GM23338 (cell line): ENCODE measurements around the gene FAM156B.
"Not testable (repeated sequence)": the region's sequence is repeated elsewhere in the genome, so short reads cannot be mapped to it uniquely, and the experiment has no call there.

ENCODE experiments used
- CREB1 ChIP-seq: fragments of 250-450 bp; sonication (Bioruptor Pico); IDR thresholded peaks from 2 replicates; pipeline ENCODE4 v1.5.0; 2020; ENCODE audit warnings: low read depth, mild to moderate bottlenecking, moderate library complexity
- EZH2 ChIP-seq: fragments of 200-600 bp; sonication (generic); IDR thresholded peaks from one replicate; pipeline ENCODE4 v1.8.0; 2017; ENCODE audit warnings: antibody characterized with exemption, mild to moderate bottlenecking, low read depth; ENCODE audit not compliant: unreplicated experiment
- EZH2phosphoT487 ChIP-seq: fragments of 200-600 bp; sonication (generic); IDR thresholded peaks from one replicate; pipeline ENCODE4 v1.8.1; 2018; ENCODE audit warnings: antibody characterized with exemption; ENCODE audit not compliant: unreplicated experiment
- JUNB ChIP-seq: IDR thresholded peaks from one replicate; pipeline ENCODE4 v1.6.1; 2016; ENCODE audit warnings: antibody characterized with exemption; ENCODE audit not compliant: unreplicated experiment
- NANOG ChIP-seq: IDR thresholded peaks from 2 replicates; pipeline ENCODE4 v1.6.1; 2016; ENCODE audit warnings: antibody characterized with exemption, borderline replicate concordance
- POLR2AphosphoS5 ChIP-seq: IDR thresholded peaks from 2 replicates; pipeline ENCODE4 v1.6.1; 2016; ENCODE audit warnings: antibody characterized with exemption, low read depth
- TF ChIP-seq, protein P1 (sequence below), 2 experiments: fragments of 200-600 bp in 1 of 2; sonication (generic) in 1 of 2; conservative IDR thresholded peaks; 2 replicates each; pipeline versions ENCODE4 v1.5.1 to v1.6.1; 2016 to 2017; ENCODE audit warnings: antibody characterized with exemption in 2 of 2, low read depth in 2 of 2, mild to moderate bottlenecking in 2 of 2, moderate library complexity in 1 of 2
- TF ChIP-seq, protein P2 (sequence below): IDR thresholded peaks from one replicate; pipeline ENCODE4 v1.6.1; 2018; ENCODE audit warnings: antibody characterized with exemption; ENCODE audit not compliant: unreplicated experiment
- TF ChIP-seq, protein P3 (sequence below): fragments of 250-450 bp; sonication (Bioruptor Pico); IDR thresholded peaks from 2 replicates; pipeline ENCODE4 v1.5.0; 2020; ENCODE audit warnings: mild to moderate bottlenecking, moderate library complexity
- TF ChIP-seq, protein P4 (sequence below): IDR thresholded peaks from 2 replicates; pipeline ENCODE4 v1.6.1; 2016; ENCODE audit warnings: antibody characterized with exemption

DNA sequence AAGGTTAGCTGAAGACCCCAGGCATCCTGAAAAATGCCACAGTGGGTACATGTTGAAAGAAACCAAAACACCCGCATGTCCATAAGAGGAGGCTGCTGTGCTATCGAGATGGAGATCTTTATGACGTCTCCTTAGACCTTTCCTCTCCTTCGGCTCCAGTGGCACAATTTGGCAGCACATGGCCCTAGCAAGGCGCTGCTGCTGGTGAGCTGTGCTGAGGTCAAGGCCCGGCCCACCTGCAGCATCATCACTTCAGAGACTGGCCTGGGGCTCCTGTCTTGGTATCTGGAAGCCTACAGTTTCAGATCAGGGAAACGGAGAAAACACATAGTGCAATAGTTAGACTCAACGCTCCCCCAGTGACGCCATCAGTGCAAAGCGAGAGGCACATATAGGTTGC, 21.7 kb upstream of the FAM156B start:
- TF ChIP-seq, protein P1, sequence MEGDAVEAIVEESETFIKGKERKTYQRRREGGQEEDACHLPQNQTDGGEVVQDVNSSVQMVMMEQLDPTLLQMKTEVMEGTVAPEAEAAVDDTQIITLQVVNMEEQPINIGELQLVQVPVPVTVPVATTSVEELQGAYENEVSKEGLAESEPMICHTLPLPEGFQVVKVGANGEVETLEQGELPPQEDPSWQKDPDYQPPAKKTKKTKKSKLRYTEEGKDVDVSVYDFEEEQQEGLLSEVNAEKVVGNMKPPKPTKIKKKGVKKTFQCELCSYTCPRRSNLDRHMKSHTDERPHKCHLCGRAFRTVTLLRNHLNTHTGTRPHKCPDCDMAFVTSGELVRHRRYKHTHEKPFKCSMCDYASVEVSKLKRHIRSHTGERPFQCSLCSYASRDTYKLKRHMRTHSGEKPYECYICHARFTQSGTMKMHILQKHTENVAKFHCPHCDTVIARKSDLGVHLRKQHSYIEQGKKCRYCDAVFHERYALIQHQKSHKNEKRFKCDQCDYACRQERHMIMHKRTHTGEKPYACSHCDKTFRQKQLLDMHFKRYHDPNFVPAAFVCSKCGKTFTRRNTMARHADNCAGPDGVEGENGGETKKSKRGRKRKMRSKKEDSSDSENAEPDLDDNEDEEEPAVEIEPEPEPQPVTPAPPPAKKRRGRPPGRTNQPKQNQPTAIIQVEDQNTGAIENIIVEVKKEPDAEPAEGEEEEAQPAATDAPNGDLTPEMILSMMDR (conservative IDR thresholded peaks at IDR 0.05; ENCODE audit: low read depth in 2 of 2): not testable (repeated sequence)
- not testable (repeated sequence) for TF ChIP-seq POLR2AphosphoS5; NANOG; EZH2; EZH2phosphoT487; JUNB; CREB1 (CRISPR knock-in tag)
- TF ChIP-seq, protein P2, sequence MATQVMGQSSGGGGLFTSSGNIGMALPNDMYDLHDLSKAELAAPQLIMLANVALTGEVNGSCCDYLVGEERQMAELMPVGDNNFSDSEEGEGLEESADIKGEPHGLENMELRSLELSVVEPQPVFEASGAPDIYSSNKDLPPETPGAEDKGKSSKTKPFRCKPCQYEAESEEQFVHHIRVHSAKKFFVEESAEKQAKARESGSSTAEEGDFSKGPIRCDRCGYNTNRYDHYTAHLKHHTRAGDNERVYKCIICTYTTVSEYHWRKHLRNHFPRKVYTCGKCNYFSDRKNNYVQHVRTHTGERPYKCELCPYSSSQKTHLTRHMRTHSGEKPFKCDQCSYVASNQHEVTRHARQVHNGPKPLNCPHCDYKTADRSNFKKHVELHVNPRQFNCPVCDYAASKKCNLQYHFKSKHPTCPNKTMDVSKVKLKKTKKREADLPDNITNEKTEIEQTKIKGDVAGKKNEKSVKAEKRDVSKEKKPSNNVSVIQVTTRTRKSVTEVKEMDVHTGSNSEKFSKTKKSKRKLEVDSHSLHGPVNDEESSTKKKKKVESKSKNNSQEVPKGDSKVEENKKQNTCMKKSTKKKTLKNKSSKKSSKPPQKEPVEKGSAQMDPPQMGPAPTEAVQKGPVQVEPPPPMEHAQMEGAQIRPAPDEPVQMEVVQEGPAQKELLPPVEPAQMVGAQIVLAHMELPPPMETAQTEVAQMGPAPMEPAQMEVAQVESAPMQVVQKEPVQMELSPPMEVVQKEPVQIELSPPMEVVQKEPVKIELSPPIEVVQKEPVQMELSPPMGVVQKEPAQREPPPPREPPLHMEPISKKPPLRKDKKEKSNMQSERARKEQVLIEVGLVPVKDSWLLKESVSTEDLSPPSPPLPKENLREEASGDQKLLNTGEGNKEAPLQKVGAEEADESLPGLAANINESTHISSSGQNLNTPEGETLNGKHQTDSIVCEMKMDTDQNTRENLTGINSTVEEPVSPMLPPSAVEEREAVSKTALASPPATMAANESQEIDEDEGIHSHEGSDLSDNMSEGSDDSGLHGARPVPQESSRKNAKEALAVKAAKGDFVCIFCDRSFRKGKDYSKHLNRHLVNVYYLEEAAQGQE: not testable (repeated sequence)
- TF ChIP-seq, protein P3, sequence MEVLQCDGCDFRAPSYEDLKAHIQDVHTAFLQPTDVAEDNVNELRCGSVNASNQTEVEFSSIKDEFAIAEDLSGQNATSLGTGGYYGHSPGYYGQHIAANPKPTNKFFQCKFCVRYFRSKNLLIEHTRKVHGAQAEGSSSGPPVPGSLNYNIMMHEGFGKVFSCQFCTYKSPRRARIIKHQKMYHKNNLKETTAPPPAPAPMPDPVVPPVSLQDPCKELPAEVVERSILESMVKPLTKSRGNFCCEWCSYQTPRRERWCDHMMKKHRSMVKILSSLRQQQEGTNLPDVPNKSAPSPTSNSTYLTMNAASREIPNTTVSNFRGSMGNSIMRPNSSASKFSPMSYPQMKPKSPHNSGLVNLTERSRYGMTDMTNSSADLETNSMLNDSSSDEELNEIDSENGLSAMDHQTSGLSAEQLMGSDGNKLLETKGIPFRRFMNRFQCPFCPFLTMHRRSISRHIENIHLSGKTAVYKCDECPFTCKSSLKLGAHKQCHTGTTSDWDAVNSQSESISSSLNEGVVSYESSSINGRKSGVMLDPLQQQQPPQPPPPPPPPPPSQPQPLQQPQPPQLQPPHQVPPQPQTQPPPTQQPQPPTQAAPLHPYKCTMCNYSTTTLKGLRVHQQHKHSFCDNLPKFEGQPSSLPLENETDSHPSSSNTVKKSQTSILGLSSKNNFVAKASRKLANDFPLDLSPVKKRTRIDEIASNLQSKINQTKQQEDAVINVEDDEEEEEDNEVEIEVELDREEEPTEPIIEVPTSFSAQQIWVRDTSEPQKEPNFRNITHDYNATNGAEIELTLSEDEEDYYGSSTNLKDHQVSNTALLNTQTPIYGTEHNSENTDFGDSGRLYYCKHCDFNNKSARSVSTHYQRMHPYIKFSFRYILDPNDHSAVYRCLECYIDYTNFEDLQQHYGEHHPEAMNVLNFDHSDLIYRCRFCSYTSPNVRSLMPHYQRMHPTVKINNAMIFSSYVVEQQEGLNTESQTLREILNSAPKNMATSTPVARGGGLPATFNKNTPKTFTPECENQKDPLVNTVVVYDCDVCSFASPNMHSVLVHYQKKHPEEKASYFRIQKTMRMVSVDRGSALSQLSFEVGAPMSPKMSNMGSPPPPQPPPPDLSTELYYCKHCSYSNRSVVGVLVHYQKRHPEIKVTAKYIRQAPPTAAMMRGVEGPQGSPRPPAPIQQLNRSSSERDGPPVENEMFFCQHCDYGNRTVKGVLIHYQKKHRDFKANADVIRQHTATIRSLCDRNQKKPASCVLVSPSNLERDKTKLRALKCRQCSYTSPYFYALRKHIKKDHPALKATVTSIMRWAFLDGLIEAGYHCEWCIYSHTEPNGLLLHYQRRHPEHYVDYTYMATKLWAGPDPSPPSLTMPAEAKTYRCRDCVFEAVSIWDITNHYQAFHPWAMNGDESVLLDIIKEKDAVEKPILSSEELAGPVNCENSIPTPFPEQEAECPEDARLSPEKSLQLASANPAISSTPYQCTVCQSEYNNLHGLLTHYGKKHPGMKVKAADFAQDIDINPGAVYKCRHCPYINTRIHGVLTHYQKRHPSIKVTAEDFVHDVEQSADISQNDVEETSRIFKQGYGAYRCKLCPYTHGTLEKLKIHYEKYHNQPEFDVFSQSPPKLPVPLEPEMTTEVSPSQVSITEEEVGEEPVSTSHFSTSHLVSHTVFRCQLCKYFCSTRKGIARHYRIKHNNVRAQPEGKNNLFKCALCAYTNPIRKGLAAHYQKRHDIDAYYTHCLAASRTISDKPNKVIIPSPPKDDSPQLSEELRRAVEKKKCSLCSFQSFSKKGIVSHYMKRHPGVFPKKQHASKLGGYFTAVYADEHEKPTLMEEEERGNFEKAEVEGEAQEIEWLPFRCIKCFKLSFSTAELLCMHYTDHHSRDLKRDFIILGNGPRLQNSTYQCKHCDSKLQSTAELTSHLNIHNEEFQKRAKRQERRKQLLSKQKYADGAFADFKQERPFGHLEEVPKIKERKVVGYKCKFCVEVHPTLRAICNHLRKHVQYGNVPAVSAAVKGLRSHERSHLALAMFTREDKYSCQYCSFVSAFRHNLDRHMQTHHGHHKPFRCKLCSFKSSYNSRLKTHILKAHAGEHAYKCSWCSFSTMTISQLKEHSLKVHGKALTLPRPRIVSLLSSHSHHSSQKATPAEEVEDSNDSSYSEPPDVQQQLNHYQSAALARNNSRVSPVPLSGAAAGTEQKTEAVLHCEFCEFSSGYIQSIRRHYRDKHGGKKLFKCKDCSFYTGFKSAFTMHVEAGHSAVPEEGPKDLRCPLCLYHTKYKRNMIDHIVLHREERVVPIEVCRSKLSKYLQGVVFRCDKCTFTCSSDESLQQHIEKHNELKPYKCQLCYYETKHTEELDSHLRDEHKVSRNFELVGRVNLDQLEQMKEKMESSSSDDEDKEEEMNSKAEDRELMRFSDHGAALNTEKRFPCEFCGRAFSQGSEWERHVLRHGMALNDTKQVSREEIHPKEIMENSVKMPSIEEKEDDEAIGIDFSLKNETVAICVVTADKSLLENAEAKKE (CRISPR knock-in tag): not testable (repeated sequence)
- TF ChIP-seq, protein P4, sequence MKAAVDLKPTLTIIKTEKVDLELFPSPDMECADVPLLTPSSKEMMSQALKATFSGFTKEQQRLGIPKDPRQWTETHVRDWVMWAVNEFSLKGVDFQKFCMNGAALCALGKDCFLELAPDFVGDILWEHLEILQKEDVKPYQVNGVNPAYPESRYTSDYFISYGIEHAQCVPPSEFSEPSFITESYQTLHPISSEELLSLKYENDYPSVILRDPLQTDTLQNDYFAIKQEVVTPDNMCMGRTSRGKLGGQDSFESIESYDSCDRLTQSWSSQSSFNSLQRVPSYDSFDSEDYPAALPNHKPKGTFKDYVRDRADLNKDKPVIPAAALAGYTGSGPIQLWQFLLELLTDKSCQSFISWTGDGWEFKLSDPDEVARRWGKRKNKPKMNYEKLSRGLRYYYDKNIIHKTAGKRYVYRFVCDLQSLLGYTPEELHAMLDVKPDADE: not testable (repeated sequence)
